Stimulated activated CD8-positive, alpha-beta memory T cell treated with anti-CD3 and anti-CD28 coated beads, Interleukin-2, amount 100 ng/mL, for 1 hour (primary cell): Measurements from ENCODE around the gene NMB.

Experiments
- DNase-seq, 2 donors: peaks; one replicate each; pipeline ENCODE4 v3.0.0-alpha.2; 2020; ENCODE audit warnings: low read depth in 2 of 2

The NMB gene

GRCh38 chr15:84611631-84612030, 46.4 kb downstream of the NMB start:
- no peak for DNase-seq

- no peak for DNase-seq
Observed at GRCh38 chr15:84609818-84610525, 48.0 kb downstream of the NMB start.

GRCh38 chr15:84608707-84609284, 49.2 kb downstream of the NMB start:
- DNase-seq, result no peak

GRCh38 chr15:84606653-84607120, 51.3 kb downstream of the NMB start:
- no peak for DNase-seq

- DNase-seq, result no peak
Observed at GRCh38 chr15:84605554-84605882, 52.5 kb downstream of the NMB start.
